Measurements from ENCODE around the gene PDE6A.

The PDE6A gene

GRCh38 chr5:149930043-149930748 lies 14.4 kb downstream of the PDE6A start:
- no peak for DNase-seq (ENCODE audit: low read depth)

DNA sequence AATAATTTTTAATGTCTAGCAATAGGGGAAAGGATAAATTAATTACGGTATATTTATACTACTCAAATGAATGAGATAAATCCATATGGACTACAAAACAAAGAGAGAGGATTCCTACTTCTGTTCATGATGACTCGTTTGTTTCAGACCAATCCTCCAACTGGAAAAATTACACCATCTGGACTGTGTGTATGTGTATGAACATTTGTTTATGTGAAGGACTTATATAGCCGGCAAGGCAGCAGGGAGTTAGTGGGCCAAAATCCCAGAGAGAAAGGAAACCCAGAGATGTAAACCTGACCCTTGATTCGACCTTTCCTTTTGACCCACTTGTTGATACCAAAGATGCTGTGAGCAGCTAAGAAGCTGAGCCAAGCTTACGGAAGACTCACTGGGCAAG lies 20.1 kb downstream of the PDE6A start:
- DNase-seq (ENCODE audit: low read depth), result no peak

GRCh38 chr5:149922950-149923349 lies 21.6 kb downstream of the PDE6A start:
- no peak for DNase-seq (ENCODE audit: low read depth)

GRCh38 chr5:149921597-149921996 lies 23.0 kb downstream of the PDE6A start:
- DNase-seq (ENCODE audit: low read depth), result no peak

DNA sequence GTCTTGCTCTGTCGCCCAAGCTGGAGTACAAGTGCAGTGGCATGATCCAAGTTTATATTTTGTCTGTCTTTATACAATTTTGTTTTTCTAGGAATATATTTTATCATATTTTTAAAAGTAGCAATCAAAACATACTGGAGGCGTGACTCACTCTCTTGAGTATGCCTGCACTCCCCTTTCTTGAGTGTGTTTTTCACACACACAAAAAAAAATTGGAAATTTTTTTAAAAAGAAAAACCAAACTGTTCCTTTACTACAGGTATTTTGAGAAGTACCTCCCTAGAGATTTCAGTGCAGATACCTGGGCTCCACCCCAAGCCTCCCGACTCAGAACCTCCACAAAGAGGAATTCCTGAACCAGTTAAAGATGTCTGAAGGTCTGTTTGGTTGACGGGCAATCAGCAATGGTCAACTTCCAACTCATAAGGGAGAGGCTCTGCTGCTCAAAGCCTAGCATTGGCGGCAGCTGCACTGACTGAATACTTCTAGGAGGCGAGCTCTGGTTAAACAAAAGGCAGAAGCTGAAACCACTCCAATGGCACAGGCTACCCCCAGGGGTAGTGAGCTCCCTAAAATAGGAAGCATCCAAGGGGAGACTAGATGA lies 27.4 kb downstream of the PDE6A start:
- DNase-seq (ENCODE audit: low read depth), result no peak

- DNase-seq (ENCODE audit: low read depth), result no peak
Observed at GRCh38 chr5:149916334-149917072, 28.1 kb downstream of the PDE6A start.

GRCh38 chr5:149915392-149916260 lies 29.0 kb downstream of the PDE6A start:
- DNase-seq (ENCODE audit: low read depth), result no peak

DNA sequence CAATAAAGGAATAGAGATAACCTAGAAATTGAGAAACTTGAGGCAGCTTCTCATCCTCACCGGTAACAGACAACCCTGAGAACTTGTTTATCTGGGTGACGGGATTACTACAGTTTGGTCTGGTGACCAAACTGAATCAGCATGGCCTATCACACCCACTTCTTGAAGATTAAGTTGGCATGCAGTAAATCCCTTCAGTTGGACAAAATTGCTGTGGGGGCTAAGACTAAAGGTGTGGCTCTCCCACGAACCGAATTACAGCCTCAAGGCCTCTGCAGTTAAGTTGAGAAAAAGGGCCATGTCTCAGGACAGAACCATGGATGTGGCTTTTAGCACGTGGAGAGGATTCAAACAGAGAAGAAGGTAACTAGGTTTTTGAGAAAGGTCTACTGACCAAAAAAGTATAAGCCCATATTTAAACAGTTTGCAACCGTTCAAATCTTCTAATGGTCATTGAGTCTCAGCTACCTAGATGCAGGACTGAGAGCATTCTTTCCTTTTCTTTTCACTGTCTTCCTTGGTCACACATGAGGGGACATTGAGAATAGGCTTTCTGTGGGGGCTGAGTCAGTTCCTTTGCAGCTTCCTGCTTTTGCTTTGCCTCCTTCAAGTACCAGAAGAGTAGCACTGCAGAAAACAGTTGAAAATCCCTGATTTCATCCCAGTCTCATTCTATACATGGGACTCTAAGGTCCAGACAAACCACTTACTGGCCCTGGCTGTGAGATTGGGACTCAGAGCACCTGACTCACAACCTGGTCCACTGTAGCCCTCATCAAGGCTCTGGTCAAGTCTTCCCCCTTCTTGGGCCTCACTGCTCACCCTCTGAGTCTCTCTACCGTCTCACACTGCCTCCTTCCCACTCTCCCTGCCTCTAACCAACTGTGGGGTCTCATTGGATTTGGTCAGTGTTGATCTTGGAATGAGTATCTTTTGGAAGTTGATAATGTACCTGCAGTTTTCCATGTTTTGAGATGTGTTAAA lies 30.9 kb downstream of the PDE6A start:
- DNase-seq (ENCODE audit: low read depth), result no peak

- no peak for DNase-seq (ENCODE audit: low read depth)
Observed at GRCh38 chr5:149912226-149912871, 32.2 kb downstream of the PDE6A start.

GRCh38 chr5:149911031-149911430 lies 33.6 kb downstream of the PDE6A start:
- no peak for DNase-seq (ENCODE audit: low read depth)

- no peak for DNase-seq (ENCODE audit: low read depth)
Observed at GRCh38 chr5:149907828-149908227, 36.8 kb downstream of the PDE6A start.

DNA sequence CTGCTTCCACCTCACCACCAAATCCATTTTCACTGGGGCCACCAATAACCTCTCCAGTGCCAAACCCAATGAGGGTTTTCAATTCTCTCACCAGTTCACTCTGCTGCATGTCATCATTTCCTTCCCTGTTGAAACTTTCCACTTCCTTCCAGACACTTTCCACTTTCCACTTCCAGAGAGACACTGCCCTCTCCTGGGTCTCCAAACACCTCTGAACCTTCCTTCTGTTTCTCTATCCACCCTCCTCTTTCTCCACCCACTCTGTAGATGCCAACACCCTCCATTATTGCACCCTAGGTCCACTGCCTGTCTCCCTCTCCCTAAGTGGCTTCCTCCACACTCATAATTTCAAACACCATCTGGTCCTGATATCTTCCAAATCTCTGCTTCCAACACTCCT lies 39.6 kb downstream of the PDE6A start:
- no peak for DNase-seq (ENCODE audit: low read depth)

GRCh38 chr5:149904293-149904886 lies 40.2 kb downstream of the PDE6A start:
- DNase-seq (ENCODE audit: low read depth), result no peak

GRCh38 chr5:149903404-149903803 lies 41.2 kb downstream of the PDE6A start:
- no peak for DNase-seq (ENCODE audit: low read depth)

DNA sequence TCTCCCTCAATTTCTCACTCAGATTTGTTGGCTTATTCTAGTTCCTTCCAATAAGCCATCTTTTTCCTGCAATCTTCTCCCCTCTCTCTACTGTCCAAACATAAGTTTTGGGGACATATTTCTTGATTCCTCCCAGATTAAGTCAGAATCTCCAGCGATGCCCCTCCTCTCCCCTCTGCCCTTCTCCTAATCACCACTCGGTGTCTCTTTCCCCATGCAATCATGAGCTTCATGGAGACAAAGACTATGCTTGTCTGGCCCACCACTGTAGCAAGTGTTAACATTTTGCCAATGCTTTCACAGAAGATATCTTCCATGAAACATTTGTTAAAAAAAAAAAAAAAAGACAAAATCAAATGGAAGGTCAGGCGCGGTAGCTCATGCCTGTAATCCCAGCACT lies 42.4 kb downstream of the PDE6A start:
- no peak for DNase-seq (ENCODE audit: low read depth)

GRCh38 chr5:149901511-149901910 lies 43.1 kb downstream of the PDE6A start:
- no peak for DNase-seq (ENCODE audit: low read depth)

GRCh38 chr5:149900390-149900789 lies 44.2 kb downstream of the PDE6A start:
- no peak for DNase-seq (ENCODE audit: low read depth)

- no peak for DNase-seq (ENCODE audit: low read depth)
Observed at GRCh38 chr5:149898811-149899210, 45.8 kb downstream of the PDE6A start.

GRCh38 chr5:149895416-149896345 lies 48.9 kb downstream of the PDE6A start:
- no peak for DNase-seq (ENCODE audit: low read depth)

Measured in activated gamma-delta T cell treated with anti-CD3 and anti-CD28 coated beads, Interleukin-2, amount 50 U/mL, for 16 hours (primary cell).